Measurements from ENCODE around the gene MRM1.

MRM1 gene, protein sequence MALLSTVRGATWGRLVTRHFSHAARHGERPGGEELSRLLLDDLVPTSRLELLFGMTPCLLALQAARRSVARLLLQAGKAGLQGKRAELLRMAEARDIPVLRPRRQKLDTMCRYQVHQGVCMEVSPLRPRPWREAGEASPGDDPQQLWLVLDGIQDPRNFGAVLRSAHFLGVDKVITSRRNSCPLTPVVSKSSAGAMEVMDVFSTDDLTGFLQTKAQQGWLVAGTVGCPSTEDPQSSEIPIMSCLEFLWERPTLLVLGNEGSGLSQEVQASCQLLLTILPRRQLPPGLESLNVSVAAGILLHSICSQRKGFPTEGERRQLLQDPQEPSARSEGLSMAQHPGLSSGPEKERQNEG

DNA sequence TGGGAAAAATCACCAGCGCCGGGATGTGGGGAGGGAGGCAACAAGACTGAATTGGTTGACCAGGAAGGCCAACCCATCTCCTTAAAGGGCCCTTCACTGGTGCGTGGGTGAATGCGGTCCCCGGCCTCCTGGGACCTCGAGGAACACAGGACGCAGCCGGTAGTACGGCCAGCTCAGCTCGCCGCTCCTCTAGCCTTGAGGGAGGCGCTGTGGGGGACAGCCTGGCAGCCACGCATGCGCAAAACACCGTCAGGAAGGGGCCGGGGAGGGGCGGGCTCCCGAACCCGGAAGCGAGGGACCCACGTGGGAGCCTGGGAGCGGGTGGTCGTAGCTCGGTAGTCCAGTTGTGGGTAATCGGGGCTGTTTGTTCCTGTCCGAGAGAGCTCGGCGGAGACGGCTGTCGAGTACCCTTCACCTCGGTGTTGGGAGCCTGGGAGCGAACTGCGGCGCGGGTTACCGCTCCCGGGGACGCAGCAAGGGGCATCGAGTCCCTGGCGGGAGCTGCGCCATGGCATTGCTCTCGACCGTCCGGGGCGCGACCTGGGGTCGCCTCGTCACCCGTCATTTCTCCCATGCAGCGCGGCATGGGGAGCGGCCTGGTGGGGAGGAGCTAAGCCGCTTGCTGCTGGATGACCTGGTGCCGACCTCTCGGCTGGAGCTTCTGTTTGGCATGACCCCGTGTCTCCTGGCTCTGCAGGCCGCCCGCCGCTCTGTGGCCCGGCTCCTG lies at the start of gene MRM1:
MRM1 (plus strand) TSS at position 281 of the 727 bp plus-strand sequence; CDS start at position 509, 228 bp downstream.
- DNase-seq, result peak; percentile 57

- DNase-seq, result no peak
Measured at GRCh38 chr17:36553459-36553858, 47.9 kb upstream of the MRM1 start.

DNA sequence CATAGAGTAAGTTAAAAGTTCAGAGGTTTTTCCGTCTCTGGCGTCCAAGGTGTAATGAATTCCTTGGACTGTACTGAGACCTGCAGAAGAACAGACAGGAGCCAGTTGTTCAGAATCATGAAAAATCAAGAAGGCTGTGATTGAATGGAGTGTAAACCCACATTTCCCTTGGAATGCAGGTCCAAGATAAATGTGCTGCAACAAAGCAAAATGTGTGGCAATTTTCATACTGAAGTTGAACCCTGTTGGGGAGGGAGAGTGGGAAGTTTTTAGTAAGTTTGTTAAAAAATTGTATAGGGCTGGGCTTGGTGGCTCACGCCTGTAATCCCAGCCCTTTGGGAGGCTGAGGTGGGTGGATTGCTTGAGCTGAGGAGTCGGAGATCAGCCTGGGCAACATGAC lies 35.3 kb upstream of the MRM1 start:
- DNase-seq, result no peak

DNA sequence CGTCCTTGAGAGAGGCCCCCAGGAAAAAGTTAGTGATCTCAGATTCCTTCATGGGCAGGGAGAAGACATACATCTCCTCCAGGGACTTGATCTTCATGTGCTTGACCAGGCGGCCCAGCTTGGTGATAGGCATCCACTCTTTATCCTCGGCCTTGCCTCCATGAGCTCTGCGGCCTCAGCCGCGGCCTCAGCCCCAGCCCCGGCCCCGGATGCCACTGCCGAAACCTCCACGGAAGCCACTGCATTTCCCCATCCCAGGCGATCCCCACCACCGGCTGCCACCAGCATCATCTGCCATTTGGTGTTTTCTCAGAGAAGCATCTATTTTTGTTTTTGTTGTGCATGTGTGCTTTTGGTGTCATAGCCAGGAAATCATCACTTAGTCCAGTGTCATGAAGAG lies 26.4 kb upstream of the MRM1 start:
- DNase-seq, result no peak

- DNase-seq, result no peak
Measured at GRCh38 chr17:36576793-36577192, 24.6 kb upstream of the MRM1 start.

GRCh38 chr17:36578671-36579070 lies 22.7 kb upstream of the MRM1 start:
- no peak for DNase-seq

DNA sequence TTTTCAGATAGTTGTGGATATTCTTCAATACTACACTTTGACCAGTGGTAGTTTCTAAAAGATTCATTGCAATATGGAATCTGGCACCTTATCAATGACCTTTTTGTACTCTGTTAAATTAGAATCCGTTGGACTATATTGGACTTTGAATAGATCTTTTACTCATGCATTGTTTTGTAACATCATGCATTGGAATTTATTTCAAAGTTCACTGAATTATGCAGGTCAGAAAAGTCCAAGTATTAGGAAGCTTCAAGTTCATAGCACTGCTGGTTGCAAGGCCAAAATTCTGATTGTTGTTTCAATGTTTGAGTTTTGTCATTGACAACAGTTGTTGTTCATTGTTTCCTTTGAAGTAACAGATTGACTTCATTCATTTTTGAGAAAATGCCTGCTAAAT lies 17.6 kb upstream of the MRM1 start:
- DNase-seq, result no peak

GRCh38 chr17:36586138-36586537 lies 15.2 kb upstream of the MRM1 start:
- no peak for DNase-seq

DNA sequence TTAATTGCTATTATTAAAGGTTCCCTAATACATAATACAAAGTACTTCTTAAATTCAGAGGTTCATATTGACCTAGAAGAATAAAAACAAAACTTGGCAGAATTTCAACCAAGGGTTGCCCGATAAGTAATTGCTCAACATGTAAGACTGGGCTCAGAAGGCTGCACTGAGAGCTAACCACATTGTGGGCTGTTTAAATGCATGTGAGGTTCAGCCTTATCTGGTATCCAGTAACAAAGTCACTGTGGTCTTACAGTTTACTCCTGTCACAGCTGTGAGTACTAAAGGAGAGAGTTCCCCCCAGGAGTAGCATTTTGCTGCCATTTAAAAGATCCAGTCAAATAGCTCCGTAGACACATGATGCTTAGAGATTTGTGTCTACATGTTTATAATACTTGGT lies 11.3 kb upstream of the MRM1 start:
- no peak for DNase-seq

DNA sequence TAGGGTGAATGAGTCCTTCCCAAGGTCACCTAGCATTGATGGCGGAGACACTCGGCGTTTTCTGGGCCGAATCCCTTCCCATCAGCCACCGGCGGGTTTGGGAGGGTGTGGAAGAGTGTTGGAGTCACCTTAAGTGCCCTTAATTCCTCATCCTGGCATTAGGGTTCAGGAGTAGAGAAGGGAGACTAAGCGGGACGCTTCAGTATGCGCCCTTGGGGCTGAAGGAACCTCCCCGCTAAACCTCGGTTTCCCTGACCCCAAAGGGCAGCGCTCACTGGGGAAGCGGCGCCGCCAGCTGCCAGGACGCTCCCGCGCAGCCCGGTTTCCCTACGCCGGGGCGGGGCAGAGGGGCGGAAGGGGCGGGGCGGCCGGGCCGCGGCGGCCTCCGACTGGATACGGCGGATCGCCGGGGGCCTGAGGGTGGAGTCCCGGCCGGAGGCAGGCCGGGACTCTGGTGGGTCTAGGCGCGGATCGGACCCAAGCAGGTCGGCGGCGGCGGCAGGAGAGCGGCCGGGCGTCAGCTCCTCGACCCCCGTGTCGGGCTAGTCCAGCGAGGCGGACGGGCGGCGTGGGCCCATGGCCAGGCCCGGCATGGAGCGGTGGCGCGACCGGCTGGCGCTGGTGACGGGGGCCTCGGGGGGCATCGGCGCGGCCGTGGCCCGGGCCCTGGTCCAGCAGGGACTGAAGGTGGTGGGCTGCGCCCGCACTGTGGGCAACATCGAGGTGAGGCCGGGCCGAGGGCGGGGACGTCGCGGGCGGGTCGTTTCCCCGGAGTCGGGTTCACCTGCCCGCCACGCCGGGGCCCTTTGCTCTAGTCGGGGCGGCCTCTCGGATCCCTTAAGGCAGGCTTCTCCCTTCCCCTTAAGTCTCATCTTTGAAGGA lies 9.7 kb upstream of the MRM1 start, which contains the start of gene DHRS11:
DHRS11 (plus strand) TSS at position 446 of the 882 bp plus-strand sequence; CDS start at position 577, 131 bp downstream.
- DNase-seq, result peak; percentile 45

DNA sequence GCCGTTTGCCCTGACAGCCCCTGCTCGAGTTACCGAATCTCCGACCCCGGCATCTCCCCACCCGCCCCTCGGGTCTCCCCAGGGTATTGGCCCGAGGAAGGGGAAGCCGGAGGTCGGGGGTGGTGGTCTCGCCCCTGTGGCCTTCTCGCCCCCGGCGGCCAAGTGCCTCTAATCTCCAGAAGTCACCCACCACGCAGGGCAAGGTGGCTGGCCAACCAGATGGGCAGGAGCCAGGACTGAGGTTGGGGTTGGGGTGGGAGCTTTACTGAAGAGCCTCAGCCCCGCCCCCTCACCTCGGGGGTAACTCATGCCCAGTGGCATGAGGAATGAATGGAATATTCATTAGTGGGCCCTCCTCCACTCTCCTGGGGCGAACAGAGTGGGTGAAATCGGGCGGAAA lies 9.1 kb upstream of the MRM1 start:
- peak; percentile 14 for DNase-seq

- no peak for DNase-seq
Measured at GRCh38 chr17:36592716-36593321, 8.6 kb upstream of the MRM1 start.

DNA sequence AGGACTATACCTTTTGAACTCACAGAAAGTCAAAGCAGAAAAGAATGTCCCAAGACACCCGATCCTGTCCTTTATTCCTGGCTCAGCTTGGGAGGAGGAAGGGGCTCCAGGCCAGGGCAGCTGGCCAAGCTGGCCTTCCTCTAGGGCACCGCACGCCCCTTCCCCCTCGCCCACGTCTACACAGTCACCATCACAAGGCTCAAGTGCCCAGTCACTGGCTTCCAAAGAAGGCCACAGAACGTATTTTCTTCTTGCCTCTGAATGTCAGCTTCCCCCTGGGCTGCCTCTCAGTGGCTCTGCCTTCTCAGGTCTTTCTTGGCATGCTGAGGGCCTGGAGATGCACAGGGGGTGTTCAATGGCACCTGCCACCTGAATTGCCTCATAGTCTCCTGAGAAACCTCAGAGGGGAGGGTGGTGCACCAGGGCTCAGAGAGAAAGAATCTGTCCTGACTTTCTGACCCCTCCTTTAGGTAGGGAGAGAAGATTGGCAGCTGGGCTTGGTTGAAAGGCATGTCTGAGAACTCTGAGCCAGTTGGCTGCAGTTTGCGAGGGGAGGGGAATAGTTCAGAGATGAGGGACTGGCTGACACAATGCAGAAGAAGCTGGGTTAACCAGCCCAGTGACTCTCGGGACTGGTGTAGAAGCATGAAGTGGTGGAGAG lies 7.6 kb upstream of the MRM1 start:
- no peak for DNase-seq

GRCh38 chr17:36594626-36595401 lies 6.6 kb upstream of the MRM1 start:
- no peak for DNase-seq

GRCh38 chr17:36597226-36597625 lies 4.2 kb upstream of the MRM1 start:
- no peak for DNase-seq

DNA sequence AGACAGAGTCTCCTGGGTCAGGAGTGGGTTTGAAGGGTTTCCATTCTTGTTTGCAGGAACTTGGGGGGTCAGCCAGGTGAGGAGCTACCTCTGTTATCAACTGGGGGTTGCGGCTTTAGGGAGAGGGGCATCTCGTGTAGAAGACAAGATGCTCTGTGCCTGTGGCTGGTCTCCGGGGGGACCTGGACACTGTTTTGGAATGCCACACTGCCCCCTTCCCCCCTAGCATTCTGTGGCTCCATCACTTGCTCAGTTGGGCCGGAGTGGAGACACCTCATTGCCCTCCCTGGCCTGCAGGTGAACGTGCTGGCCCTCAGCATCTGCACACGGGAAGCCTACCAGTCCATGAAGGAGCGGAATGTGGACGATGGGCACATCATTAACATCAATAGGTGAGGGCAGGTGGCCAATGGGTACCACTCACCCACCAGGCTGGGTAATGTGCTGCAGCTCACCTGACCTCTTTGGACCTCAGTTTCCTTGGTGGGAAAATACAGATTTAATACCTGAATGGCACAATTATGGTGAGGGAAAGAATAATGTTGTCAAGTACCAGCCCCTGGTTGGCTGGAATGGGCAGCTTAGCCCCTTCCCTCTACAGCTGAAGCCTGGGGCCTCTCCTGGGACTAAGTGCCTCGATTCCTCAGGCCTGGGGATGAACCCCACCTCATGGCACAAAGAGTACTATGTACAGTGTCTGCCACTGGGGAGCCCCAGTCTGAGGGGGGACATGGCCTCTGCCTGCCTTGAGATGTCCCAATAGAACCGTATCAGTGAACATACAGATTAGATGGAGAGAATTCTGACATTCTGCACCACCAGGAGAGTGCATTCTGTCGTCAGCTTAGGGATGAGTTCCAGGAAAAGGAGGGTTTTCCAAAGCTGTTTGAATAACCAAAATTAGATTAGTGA lies 3.3 kb upstream of the MRM1 start:
- no peak for DNase-seq

DNA sequence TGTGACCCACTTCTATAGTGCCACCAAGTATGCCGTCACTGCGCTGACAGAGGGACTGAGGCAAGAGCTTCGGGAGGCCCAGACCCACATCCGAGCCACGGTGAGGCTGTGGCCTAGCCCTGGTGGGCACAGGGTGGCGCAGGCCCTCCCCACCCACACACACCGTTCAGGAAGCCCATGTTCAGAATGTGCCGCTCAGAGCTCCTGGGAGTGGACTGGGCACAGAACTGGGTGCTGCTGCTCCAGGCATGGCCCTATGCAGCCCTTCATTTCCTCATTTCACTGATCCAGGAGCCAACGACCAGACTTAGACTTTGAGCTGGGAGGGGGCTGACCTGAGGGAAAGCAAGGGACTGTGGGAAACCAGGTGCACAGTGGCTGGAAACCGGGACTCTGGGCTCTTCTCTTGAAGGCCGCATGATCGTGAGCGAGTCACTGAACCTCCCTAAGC lies 2.4 kb upstream of the MRM1 start:
- no peak for DNase-seq

DNA sequence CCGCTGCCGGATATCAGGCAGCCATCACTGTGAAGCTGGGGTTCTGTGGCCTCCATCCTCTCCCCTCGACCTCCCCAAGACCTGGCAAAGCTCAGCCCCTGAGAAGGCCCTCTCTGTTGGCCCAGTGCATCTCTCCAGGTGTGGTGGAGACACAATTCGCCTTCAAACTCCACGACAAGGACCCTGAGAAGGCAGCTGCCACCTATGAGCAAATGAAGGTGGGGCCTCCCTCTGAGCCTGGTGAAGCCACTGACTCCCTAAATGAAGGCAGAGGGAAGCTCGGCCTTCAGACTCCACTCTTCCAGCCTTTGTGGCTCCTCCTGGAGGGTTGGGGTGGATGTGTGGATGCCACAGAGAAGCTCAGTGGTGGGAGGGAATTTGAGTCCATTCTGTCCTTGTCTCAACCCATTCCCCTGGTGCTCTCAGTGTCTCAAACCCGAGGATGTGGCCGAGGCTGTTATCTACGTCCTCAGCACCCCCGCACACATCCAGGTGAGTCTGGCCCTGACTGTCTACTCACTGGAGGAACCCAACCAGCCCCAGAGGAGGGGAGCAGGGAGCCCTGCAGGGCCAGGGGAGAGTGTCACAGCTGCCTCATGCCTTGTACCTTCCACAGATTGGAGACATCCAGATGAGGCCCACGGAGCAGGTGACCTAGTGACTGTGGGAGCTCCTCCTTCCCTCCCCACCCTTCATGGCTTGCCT lies 1.7 kb upstream of the MRM1 start:
- DNase-seq, result no peak

DNA sequence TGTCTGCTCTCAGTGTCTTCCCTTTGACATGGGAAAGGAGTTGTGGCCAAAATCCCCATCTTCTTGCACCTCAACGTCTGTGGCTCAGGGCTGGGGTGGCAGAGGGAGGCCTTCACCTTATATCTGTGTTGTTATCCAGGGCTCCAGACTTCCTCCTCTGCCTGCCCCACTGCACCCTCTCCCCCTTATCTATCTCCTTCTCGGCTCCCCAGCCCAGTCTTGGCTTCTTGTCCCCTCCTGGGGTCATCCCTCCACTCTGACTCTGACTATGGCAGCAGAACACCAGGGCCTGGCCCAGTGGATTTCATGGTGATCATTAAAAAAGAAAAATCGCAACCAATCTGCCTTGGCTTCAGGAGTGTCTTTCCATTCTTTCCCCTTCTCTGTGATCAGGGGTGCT lies 918 bp upstream of the MRM1 start:
- no peak for DNase-seq

DNA sequence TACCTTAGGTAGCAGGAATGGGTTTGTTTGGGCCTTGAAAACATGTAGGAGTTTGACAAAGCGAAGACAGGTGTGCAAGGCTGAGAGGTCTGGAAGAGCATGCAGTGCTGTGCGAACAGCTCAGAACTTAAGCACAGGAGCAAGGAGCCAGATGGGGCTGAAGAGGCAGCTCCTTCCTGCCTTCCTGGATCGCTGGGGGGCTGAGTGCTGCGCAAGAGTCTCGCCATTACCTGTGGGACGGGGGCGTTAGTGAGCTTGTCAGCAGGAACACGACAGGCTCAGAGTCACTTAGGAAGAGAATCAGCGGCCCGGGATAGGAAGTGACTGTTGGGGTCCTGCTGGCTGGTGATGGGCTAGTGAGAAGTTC lies 464 bp upstream of the MRM1 start:
- DNase-seq, result no peak
